B cell (primary cell): ENCODE results near the gene SLC41A3. TPM values are rescaled to one million over a fixed set of nuclear protein-coding genes. Genes with fewer than 3 reads are reported as not detected.
"Not testable (repeated sequence)": the region's sequence is repeated elsewhere in the genome, so short reads cannot be mapped to it uniquely, and the experiment has no call there.

Experiments
- ATAC-seq: fragments of 200-7000 bp; cut with Tn5 transposase; one replicate; pipeline ENCODE4 v1.10.0; 2021; ENCODE audit warnings: low read depth, mild to moderate bottlenecking, moderate number of reproducible peaks, moderate library complexity
- CTCF ChIA-PET: fragments of 350-600 bp; sonication (Branson Sonifier 250); formaldehyde crosslinking; loops from one replicate; lab custom pipeline; 2021; ENCODE audit warnings: antibody characterized with exemption, inconsistent platforms; lab: Charles Lee
- POLR2A ChIA-PET: fragments of 350-600 bp; sonication (Branson Sonifier 250); formaldehyde crosslinking; loops from one replicate; lab custom pipeline; 2021; ENCODE audit warnings: antibody characterized with exemption; lab: Charles Lee
- DNase-seq: peaks from one replicate; pipeline ENCODE4 v3.0.0; 2013
- H2AFZ ChIP-seq: 2 replicates; pipeline ENCODE4 v1.6.1; 2012; ENCODE audit warnings: mild to moderate bottlenecking, low read depth, low read length; ENCODE audit not compliant: insufficient read depth, poor library complexity, severe bottlenecking
- H3K27ac ChIP-seq, 2 donors: 1 replicate in 1 of 2; 2 replicates in 1 of 2; pipeline ENCODE4 v1.5.1; 2012 to 2013; ENCODE audit warnings: low read length in 2 of 2, mild to moderate bottlenecking in 2 of 2, moderate library complexity in 1 of 2
- H3K27me3 ChIP-seq, 4 experiments: fragments of 200-600 bp in 1 of 4; sonication (generic) in 1 of 4; replicated peaks in 1 of 4; 1 replicate in 2 of 4; 2 replicates in 2 of 4; pipeline versions ENCODE4 v1.6.1 to v1.7.0; 2013 to 2016; ENCODE audit warnings: low read length in 3 of 4, mild to moderate bottlenecking in 2 of 4, mixed read lengths in 1 of 4, moderate library complexity in 1 of 4; ENCODE audit not compliant: insufficient read depth in 4 of 4, control insufficient read depth in 3 of 4; ENCODE audit errors: control extremely low read depth in 1 of 4
- H3K36me3 ChIP-seq, 2 experiments: replicated peaks in 1 of 2; 1 replicate in 1 of 2; 2 replicates in 1 of 2; pipeline versions ENCODE4 v1.6.1 to v1.7.1; 2013; ENCODE audit warnings: low read length in 1 of 2; ENCODE audit not compliant: insufficient read depth in 2 of 2, control insufficient read depth in 1 of 2; ENCODE audit errors: control extremely low read depth in 1 of 2, extremely low read depth in 1 of 2
- H3K4me1 ChIP-seq, 2 donors: fragments of 200-600 bp in 1 of 2; sonication (generic) in 1 of 2; 1 replicate in 1 of 2; 2 replicates in 1 of 2; pipeline versions ENCODE4 v1.5.1 to v1.6.1; 2013 to 2017; ENCODE audit warnings: low read length in 2 of 2; ENCODE audit not compliant: control insufficient read depth in 2 of 2, insufficient read depth in 2 of 2
- H3K4me2 ChIP-seq: replicated peaks from 2 replicates; pipeline ENCODE3; 2012; ENCODE audit warnings: mild to moderate bottlenecking, low read depth, low read length; ENCODE audit not compliant: poor library complexity, severe bottlenecking
- H3K4me3 ChIP-seq, 5 experiments: fragments of 200-600 bp in 1 of 5; sonication (generic) in 1 of 5; 1 replicate in 3 of 5; 2 replicates in 2 of 5; pipeline versions ENCODE4 v1.5.1 to v1.7.0; 2011 to 2016; ENCODE audit warnings: low read length in 4 of 5, mild to moderate bottlenecking in 4 of 5, low read depth in 2 of 5, control low read depth in 1 of 5, moderate library complexity in 1 of 5; ENCODE audit not compliant: insufficient read depth in 1 of 5; ENCODE audit errors: control extremely low read depth in 1 of 5, extremely low read depth in 1 of 5
- H3K79me2 ChIP-seq: fragments of 200-600 bp; sonication (generic); one replicate; pipeline ENCODE4 v1.6.0; 2016; ENCODE audit warnings: low read length; ENCODE audit not compliant: control insufficient read depth, insufficient read depth
- H3K9ac ChIP-seq: fragments of 200-600 bp; sonication (generic); 2 replicates; pipeline ENCODE4 v1.6.1; 2017; ENCODE audit warnings: mild to moderate bottlenecking, low read length, moderate library complexity
- H3K9me3 ChIP-seq, 3 donors: one replicate each; pipeline versions ENCODE4 v1.6.1 to v1.7.1; 2013; ENCODE audit warnings: low read length in 2 of 3; ENCODE audit not compliant: control insufficient read depth in 2 of 3, insufficient read depth in 1 of 3; ENCODE audit errors: control extremely low read depth in 1 of 3
- H4K20me1 ChIP-seq: 2 replicates; pipeline ENCODE4 v1.6.0; 2012; ENCODE audit warnings: mild to moderate bottlenecking, low read length; ENCODE audit not compliant: insufficient read depth, control insufficient read depth, poor library complexity, severe bottlenecking
- H3K27ac Mint-ChIP-seq: one replicate; pipeline ENCODE4 v1.8.0; 2021; ENCODE audit warnings: mixed read lengths
- H3K27me3 Mint-ChIP-seq: one replicate; pipeline ENCODE4 v1.8.0; 2021; ENCODE audit warnings: mixed read lengths
- H3K4me1 Mint-ChIP-seq: one replicate; pipeline ENCODE4 v1.8.0; 2021; ENCODE audit warnings: mixed read lengths
- H3K4me3 Mint-ChIP-seq: one replicate; pipeline ENCODE4 v1.8.0; 2021; ENCODE audit warnings: mixed read lengths
- H3K9me3 Mint-ChIP-seq: one replicate; pipeline ENCODE4 v1.8.0; 2022; ENCODE audit warnings: mixed read lengths; ENCODE audit not compliant: insufficient read depth
- EZH2 ChIP-seq: IDR thresholded peaks from 2 replicates; pipeline ENCODE4 v1.6.1; 2012; ENCODE audit warnings: borderline replicate concordance, low read depth, mild to moderate bottlenecking, moderate library complexity, low read length; ENCODE audit not compliant: insufficient read depth, poor library complexity, severe bottlenecking
- whole genome bisulfite sequencing: methylation state at CpG from one replicate; pipeline ENCODE4 v1.1.5; 2013; ENCODE audit warnings: missing lambda C conversion rate; ENCODE audit not compliant: insufficient coverage; 5-methylcytosine and 5-hydroxymethylcytosine counted together
- intact Hi-C: fragments of 100-400 bp; cut with micrococcal nuclease; formaldehyde crosslinking; loops from one replicate; pipeline ENCODE4 v1.10.0; 2022
- polyA plus RNA-seq: library from polyadenylated mRNA; depleted of rRNA; stranded (reverse); fragments of >200 nt; gene quantifications from 2 replicates; pipeline ENCODE4 v1.2.3, GENCODE V29; 2012
- total RNA-seq, 2 donors: library from RNA; stranded (reverse); fragments of 120-200 nt in 1 of 2; gene quantifications; 1 replicate in 1 of 2; 2 replicates in 1 of 2; pipeline versions ENCODE4 v1.2.3 to v1.2.4, GENCODE V29; 2013 to 2022
- TF ChIP-seq, protein P1 (sequence below): fragments of 200-600 bp; IDR thresholded peaks from one replicate; pipeline ENCODE4 v1.8.0; 2022; ENCODE audit warnings: antibody characterized with exemption, mild to moderate bottlenecking

SLC41A3 gene
- total and polyA plus RNA-seq, 2 donors (not counting 1 experiment from before 2014, with no cell fraction given): 34.2 to 39.3 TPM

DNA sequence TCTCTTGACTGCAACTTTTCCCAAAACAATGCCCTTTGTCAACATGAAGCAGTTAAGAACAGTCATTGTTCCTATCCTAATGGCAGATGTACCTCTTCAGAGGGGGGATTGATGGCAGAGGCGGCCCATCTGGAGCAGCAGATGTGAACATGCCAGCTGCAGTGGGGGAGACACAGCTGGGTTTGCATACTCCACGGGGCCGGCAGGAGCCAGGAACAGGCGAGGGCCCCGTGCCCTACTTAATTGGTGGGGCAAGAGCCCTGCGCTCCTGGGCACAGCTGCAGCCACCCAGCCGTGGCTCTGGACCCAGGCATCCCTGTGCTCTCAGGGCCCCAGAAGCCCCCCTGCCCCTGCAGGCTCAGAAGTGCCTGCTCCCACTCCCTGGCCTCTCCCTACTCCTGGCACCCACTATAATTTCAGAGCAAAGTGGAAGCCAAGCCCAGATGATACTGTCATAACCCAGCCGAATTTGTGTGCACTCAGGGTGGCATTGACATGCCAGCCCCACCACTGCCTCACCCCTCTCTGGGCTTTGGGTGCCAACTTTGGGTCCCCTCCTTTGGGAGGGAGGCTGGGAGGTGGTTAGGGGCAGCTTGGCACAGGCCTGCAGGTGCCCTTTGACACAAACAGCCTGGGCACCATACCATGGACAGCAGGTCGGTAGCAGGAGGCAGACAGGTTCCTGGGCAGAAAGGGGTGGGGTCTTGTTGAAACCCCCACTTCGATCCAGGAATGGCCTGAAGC lies 80.3 kb downstream of the SLC41A3 start:
- 93% methylated on average over 10 of the region's 10 CpGs for WGBS
- Histone ChIP-seq H3K27me3 (no peaks in the 10 kb centered on the region), H3K4me3 (no peak overlapping the region), H3K27ac (no peak overlapping the region), H4K20me1 (no peaks in the 10 kb centered on the region), H3K9me3 (peaks cover 0 to 11% (median 0%) of the 10 kb centered on the region in 3 donors), H2AFZ (no peak overlapping the region), H3K36me3 (peaks cover 0 to 23% of the 10 kb centered on the region in 2 experiments), H3K4me1 (no peaks in the 10 kb centered on the region), H3K4me2 (no peak overlapping the region), H3K79me2 (no peaks in the 10 kb centered on the region), H3K9ac (no peak overlapping the region)
- intact Hi-C loops: no loop called here
- Mint-ChIP-seq H3K27me3 (no peaks in the 10 kb centered on the region), H3K4me3 (no peak overlapping the region), H3K27ac (no peak overlapping the region), H3K4me1 (no peaks in the 10 kb centered on the region), H3K9me3 (peaks cover 2% of the 10 kb centered on the region)
- no peak for ATAC-seq
- CTCF ChIA-PET: no interaction called here
- no peak for DNase-seq
- POLR2A ChIA-PET: no interaction called here
- no peak for TF ChIP-seq EZH2
- TF ChIP-seq, protein P1, sequence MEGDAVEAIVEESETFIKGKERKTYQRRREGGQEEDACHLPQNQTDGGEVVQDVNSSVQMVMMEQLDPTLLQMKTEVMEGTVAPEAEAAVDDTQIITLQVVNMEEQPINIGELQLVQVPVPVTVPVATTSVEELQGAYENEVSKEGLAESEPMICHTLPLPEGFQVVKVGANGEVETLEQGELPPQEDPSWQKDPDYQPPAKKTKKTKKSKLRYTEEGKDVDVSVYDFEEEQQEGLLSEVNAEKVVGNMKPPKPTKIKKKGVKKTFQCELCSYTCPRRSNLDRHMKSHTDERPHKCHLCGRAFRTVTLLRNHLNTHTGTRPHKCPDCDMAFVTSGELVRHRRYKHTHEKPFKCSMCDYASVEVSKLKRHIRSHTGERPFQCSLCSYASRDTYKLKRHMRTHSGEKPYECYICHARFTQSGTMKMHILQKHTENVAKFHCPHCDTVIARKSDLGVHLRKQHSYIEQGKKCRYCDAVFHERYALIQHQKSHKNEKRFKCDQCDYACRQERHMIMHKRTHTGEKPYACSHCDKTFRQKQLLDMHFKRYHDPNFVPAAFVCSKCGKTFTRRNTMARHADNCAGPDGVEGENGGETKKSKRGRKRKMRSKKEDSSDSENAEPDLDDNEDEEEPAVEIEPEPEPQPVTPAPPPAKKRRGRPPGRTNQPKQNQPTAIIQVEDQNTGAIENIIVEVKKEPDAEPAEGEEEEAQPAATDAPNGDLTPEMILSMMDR: no peak

DNA sequence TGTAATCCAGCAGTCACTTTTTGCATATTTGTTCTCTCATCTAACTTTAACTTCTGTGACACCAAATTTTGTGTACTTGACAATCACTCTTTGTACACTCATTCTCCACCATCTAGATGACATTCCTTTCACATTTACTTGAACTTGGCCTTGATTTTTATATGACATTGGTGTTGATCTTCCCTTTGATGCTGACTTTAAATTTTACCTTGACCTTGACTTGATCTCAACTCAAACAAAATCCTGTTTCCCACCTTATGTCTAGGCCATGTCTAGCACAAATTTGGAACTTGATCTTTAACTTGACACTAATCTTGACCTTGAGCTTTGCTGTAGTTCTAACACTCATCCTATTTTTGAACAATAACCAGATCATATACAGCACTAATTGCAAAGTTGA lies 81.7 kb downstream of the SLC41A3 start:
- ChIA-PET CTCF (no interaction called here), POLR2A (no interaction called here)
- Histone ChIP-seq H3K36me3 (peaks cover 0 to 14% of the 10 kb centered on the region in 2 experiments), H4K20me1 (no peaks in the 10 kb centered on the region), H3K79me2 (no peaks in the 10 kb centered on the region), H3K27me3 (no peaks in the 10 kb centered on the region), H2AFZ (no peak overlapping the region), H3K4me1 (no peaks in the 10 kb centered on the region), H3K9me3 (peaks cover 0 to 13% (median 0%) of the 10 kb centered on the region in 3 donors), H3K4me3 (no peak overlapping the region), H3K4me2 (no peak overlapping the region), H3K9ac (no peak overlapping the region), H3K27ac (no peak overlapping the region)
- Mint-ChIP-seq H3K4me3 (no peak overlapping the region), H3K9me3 (peaks cover 2% of the 10 kb centered on the region), H3K27me3 (no peaks in the 10 kb centered on the region), H3K4me1 (no peaks in the 10 kb centered on the region), H3K27ac (no peak overlapping the region)
- DNase-seq: no peak
- intact Hi-C loops: no loop called here
- TF ChIP-seq EZH2: no peak
- TF ChIP-seq, protein P1: no peak
- no peak for ATAC-seq

DNA sequence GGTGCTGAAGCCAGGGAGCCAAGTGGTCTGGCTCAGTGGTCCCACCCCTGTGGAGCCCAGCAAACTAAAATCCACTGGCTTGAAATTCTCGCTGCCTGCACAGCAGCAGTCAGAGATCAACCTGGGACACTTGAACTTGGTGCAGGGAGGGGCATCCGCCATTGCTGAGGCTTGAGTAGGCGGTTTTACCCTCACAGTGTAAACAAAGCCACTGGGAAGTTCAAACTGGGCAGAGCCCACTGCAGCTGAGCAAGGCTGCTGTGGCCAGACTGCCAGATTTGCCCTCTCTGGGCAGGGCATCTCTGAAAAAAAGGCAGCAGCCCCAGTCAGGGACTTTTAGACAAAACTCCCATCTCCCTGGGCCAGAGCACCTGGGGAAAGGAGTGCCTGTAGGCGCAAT lies 87.2 kb downstream of the SLC41A3 start:
- H3K79me2 ChIP-seq, H3K27me3 Mint-ChIP-seq, H2AFZ ChIP-seq, H3K27ac ChIP-seq, ATAC-seq, H3K36me3 ChIP-seq, H3K4me3 Mint-ChIP-seq, H3K4me1 Mint-ChIP-seq, H4K20me1 ChIP-seq, H3K4me1 ChIP-seq, H3K4me3 ChIP-seq, POLR2A ChIA-PET, H3K27ac Mint-ChIP-seq, H3K9me3 Mint-ChIP-seq, H3K4me2 ChIP-seq, intact Hi-C loops, H3K27me3 ChIP-seq, H3K9ac ChIP-seq, CTCF ChIA-PET, DNase-seq: not testable (repeated sequence)
- WGBS: 100% methylated on average over 4 of the region's 4 CpGs
- peaks cover 0 to 15% (median 0%) of the 10 kb centered on the region in 3 donors for H3K9me3 ChIP-seq
